B cell (primary cell): ENCODE results near the gene SLC26A3. TPM values are rescaled to one million over a fixed set of nuclear protein-coding genes. Genes with fewer than 3 reads are reported as not detected.
A peak's percentile ranks its signal among the peaks of the same experiment; 100 is the strongest.

Experiments
- ATAC-seq: fragments of 200-7000 bp; cut with Tn5 transposase; one replicate; pipeline ENCODE4 v1.10.0; 2021; ENCODE audit warnings: low read depth, mild to moderate bottlenecking, moderate number of reproducible peaks, moderate library complexity
- CTCF ChIA-PET: fragments of 350-600 bp; sonication (Branson Sonifier 250); formaldehyde crosslinking; loops from one replicate; lab custom pipeline; 2021; ENCODE audit warnings: antibody characterized with exemption, inconsistent platforms; lab: Charles Lee
- POLR2A ChIA-PET: fragments of 350-600 bp; sonication (Branson Sonifier 250); formaldehyde crosslinking; loops from one replicate; lab custom pipeline; 2021; ENCODE audit warnings: antibody characterized with exemption; lab: Charles Lee
- DNase-seq: peaks from one replicate; pipeline ENCODE4 v3.0.0; 2013
- H2AFZ ChIP-seq: 2 replicates; pipeline ENCODE4 v1.6.1; 2012; ENCODE audit warnings: mild to moderate bottlenecking, low read depth, low read length; ENCODE audit not compliant: insufficient read depth, poor library complexity, severe bottlenecking
- H3K27ac ChIP-seq, 2 donors: 1 replicate in 1 of 2; 2 replicates in 1 of 2; pipeline ENCODE4 v1.5.1; 2012 to 2013; ENCODE audit warnings: low read length in 2 of 2, mild to moderate bottlenecking in 2 of 2, moderate library complexity in 1 of 2
- H3K27me3 ChIP-seq, 4 experiments: fragments of 200-600 bp in 1 of 4; sonication (generic) in 1 of 4; replicated peaks in 1 of 4; 1 replicate in 2 of 4; 2 replicates in 2 of 4; pipeline versions ENCODE4 v1.6.1 to v1.7.0; 2013 to 2016; ENCODE audit warnings: low read length in 3 of 4, mild to moderate bottlenecking in 2 of 4, mixed read lengths in 1 of 4, moderate library complexity in 1 of 4; ENCODE audit not compliant: insufficient read depth in 4 of 4, control insufficient read depth in 3 of 4; ENCODE audit errors: control extremely low read depth in 1 of 4
- H3K36me3 ChIP-seq, 2 experiments: replicated peaks in 1 of 2; 1 replicate in 1 of 2; 2 replicates in 1 of 2; pipeline versions ENCODE4 v1.6.1 to v1.7.1; 2013; ENCODE audit warnings: low read length in 1 of 2; ENCODE audit not compliant: insufficient read depth in 2 of 2, control insufficient read depth in 1 of 2; ENCODE audit errors: control extremely low read depth in 1 of 2, extremely low read depth in 1 of 2
- H3K4me1 ChIP-seq, 2 donors: fragments of 200-600 bp in 1 of 2; sonication (generic) in 1 of 2; 1 replicate in 1 of 2; 2 replicates in 1 of 2; pipeline versions ENCODE4 v1.5.1 to v1.6.1; 2013 to 2017; ENCODE audit warnings: low read length in 2 of 2; ENCODE audit not compliant: control insufficient read depth in 2 of 2, insufficient read depth in 2 of 2
- H3K4me2 ChIP-seq: replicated peaks from 2 replicates; pipeline ENCODE3; 2012; ENCODE audit warnings: mild to moderate bottlenecking, low read depth, low read length; ENCODE audit not compliant: poor library complexity, severe bottlenecking
- H3K4me3 ChIP-seq, 5 experiments: fragments of 200-600 bp in 1 of 5; sonication (generic) in 1 of 5; 1 replicate in 3 of 5; 2 replicates in 2 of 5; pipeline versions ENCODE4 v1.5.1 to v1.7.0; 2011 to 2016; ENCODE audit warnings: low read length in 4 of 5, mild to moderate bottlenecking in 4 of 5, low read depth in 2 of 5, control low read depth in 1 of 5, moderate library complexity in 1 of 5; ENCODE audit not compliant: insufficient read depth in 1 of 5; ENCODE audit errors: control extremely low read depth in 1 of 5, extremely low read depth in 1 of 5
- H3K79me2 ChIP-seq: fragments of 200-600 bp; sonication (generic); one replicate; pipeline ENCODE4 v1.6.0; 2016; ENCODE audit warnings: low read length; ENCODE audit not compliant: control insufficient read depth, insufficient read depth
- H3K9ac ChIP-seq: fragments of 200-600 bp; sonication (generic); 2 replicates; pipeline ENCODE4 v1.6.1; 2017; ENCODE audit warnings: mild to moderate bottlenecking, low read length, moderate library complexity
- H3K9me3 ChIP-seq, 3 donors: one replicate each; pipeline versions ENCODE4 v1.6.1 to v1.7.1; 2013; ENCODE audit warnings: low read length in 2 of 3; ENCODE audit not compliant: control insufficient read depth in 2 of 3, insufficient read depth in 1 of 3; ENCODE audit errors: control extremely low read depth in 1 of 3
- H4K20me1 ChIP-seq: 2 replicates; pipeline ENCODE4 v1.6.0; 2012; ENCODE audit warnings: mild to moderate bottlenecking, low read length; ENCODE audit not compliant: insufficient read depth, control insufficient read depth, poor library complexity, severe bottlenecking
- H3K27ac Mint-ChIP-seq: one replicate; pipeline ENCODE4 v1.8.0; 2021; ENCODE audit warnings: mixed read lengths
- H3K27me3 Mint-ChIP-seq: one replicate; pipeline ENCODE4 v1.8.0; 2021; ENCODE audit warnings: mixed read lengths
- H3K4me1 Mint-ChIP-seq: one replicate; pipeline ENCODE4 v1.8.0; 2021; ENCODE audit warnings: mixed read lengths
- H3K4me3 Mint-ChIP-seq: one replicate; pipeline ENCODE4 v1.8.0; 2021; ENCODE audit warnings: mixed read lengths
- H3K9me3 Mint-ChIP-seq: one replicate; pipeline ENCODE4 v1.8.0; 2022; ENCODE audit warnings: mixed read lengths; ENCODE audit not compliant: insufficient read depth
- EZH2 ChIP-seq: IDR thresholded peaks from 2 replicates; pipeline ENCODE4 v1.6.1; 2012; ENCODE audit warnings: borderline replicate concordance, low read depth, mild to moderate bottlenecking, moderate library complexity, low read length; ENCODE audit not compliant: insufficient read depth, poor library complexity, severe bottlenecking
- WGBS: methylation state at CpG from one replicate; pipeline ENCODE4 v1.1.5; 2013; ENCODE audit warnings: missing lambda C conversion rate; ENCODE audit not compliant: insufficient coverage; 5-methylcytosine and 5-hydroxymethylcytosine counted together
- intact Hi-C: fragments of 100-400 bp; cut with micrococcal nuclease; formaldehyde crosslinking; loops from one replicate; pipeline ENCODE4 v1.10.0; 2022
- polyA plus RNA-seq: library from polyadenylated mRNA; depleted of rRNA; stranded (reverse); fragments of >200 nt; gene quantifications from 2 replicates; pipeline ENCODE4 v1.2.3, GENCODE V29; 2012
- total RNA-seq, 2 donors: library from RNA; stranded (reverse); fragments of 120-200 nt in 1 of 2; gene quantifications; 1 replicate in 1 of 2; 2 replicates in 1 of 2; pipeline versions ENCODE4 v1.2.3 to v1.2.4, GENCODE V29; 2013 to 2022
- TF ChIP-seq, protein P1 (sequence below): fragments of 200-600 bp; IDR thresholded peaks from one replicate; pipeline ENCODE4 v1.8.0; 2022; ENCODE audit warnings: antibody characterized with exemption, mild to moderate bottlenecking

Gene SLC26A3
- total and polyA plus RNA-seq, 2 donors (not counting 1 experiment from before 2014, with no cell fraction given), result not detected

DNA sequence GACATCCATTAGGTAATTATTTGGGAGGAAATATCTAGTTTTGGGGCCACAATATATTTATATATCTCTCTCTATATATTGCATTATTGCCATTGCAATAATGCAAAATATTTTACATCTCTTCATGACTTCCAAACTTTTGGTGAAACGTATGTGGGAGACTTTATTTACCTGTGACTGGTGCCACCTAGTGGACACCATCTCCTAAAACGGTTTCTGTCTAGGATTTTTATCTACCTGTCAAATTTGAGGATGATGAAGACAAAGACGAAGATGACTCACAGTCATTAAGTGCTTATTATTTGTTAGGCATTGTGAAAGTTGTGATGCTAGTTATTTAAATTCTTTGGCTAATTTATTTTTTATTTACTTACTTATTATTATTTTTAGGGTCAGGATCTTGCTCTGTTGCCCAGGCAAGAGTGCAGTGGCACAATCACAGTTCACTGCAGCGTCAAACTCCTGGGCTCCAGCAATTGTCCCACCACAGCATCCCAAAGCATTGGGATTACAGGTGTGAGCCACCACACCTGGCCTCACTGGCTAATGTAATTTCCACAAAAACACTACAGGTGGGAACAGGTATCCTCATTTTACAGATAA lies 77.8 kb downstream of the SLC26A3 start:
- no peak overlapping the region for H3K9ac ChIP-seq
- Mint-ChIP-seq H3K27ac (no peak overlapping the region), H3K4me1 (no peaks in the 10 kb centered on the region), H3K4me3 (no peak overlapping the region), H3K9me3 (no peaks in the 10 kb centered on the region), H3K27me3 (peaks cover 23% of the 10 kb centered on the region)
- H3K9me3 ChIP-seq, result no peaks in the 10 kb centered on the region
- CTCF ChIA-PET, result interaction anchor here (0.5 to 9.0 kb wide), 20 partner anchors 14 to 578 kb away, joined by 3 to 133 read pairs (median 3); partner anchors contain the start of genes BCAP29, CBLL1, COG5 and DUS4L
- H3K27ac ChIP-seq, result no peak overlapping the region
- H3K27me3 ChIP-seq, result peaks cover 0 to 6% (median 1%) of the 10 kb centered on the region in 4 experiments
- intact Hi-C loops, result loop anchor here (1.0 to 5.0 kb wide), 7 partner anchors 63 to 578 kb away; partner anchors contain the start of genes BCAP29 and SLC26A4
- no peak overlapping the region for H3K4me3 ChIP-seq
- 100% methylated on average over 1 of the region's 4 CpGs for WGBS
- POLR2A ChIA-PET, result no interaction called here
- peak; percentile 76 for DNase-seq
- no peaks in the 10 kb centered on the region for H3K79me2 ChIP-seq
- H3K4me1 ChIP-seq, result no peaks in the 10 kb centered on the region
- TF ChIP-seq, protein P1, sequence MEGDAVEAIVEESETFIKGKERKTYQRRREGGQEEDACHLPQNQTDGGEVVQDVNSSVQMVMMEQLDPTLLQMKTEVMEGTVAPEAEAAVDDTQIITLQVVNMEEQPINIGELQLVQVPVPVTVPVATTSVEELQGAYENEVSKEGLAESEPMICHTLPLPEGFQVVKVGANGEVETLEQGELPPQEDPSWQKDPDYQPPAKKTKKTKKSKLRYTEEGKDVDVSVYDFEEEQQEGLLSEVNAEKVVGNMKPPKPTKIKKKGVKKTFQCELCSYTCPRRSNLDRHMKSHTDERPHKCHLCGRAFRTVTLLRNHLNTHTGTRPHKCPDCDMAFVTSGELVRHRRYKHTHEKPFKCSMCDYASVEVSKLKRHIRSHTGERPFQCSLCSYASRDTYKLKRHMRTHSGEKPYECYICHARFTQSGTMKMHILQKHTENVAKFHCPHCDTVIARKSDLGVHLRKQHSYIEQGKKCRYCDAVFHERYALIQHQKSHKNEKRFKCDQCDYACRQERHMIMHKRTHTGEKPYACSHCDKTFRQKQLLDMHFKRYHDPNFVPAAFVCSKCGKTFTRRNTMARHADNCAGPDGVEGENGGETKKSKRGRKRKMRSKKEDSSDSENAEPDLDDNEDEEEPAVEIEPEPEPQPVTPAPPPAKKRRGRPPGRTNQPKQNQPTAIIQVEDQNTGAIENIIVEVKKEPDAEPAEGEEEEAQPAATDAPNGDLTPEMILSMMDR, result peak; percentile 87
- no peak for TF ChIP-seq EZH2
- no peak overlapping the region for H3K4me2 ChIP-seq
- no peaks in the 10 kb centered on the region for H4K20me1 ChIP-seq
- no peak overlapping the region for H2AFZ ChIP-seq
- peak; percentile 31 for ATAC-seq
- H3K36me3 ChIP-seq, result no peaks in the 10 kb centered on the region

DNA sequence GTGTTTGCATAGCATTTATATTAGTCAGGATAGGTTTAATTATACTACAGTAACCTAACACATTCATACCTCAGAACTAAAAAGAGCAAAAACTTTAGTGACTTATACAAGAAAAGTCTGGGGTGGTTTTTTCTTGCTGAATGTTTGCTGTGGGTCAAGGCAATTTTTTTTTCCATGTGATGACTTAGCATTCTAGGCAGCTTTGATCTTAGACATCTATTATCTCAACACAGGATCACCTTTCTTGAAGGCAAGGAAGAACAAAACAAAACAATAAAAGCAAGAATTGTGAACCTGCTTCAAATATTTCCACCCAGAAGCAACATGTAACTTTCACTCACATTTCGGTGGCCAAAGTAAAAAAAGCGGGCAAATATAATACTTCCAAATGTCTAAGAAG lies 79.8 kb downstream of the SLC26A3 start:
- Histone ChIP-seq H3K27me3 (peaks cover 0 to 3% (median 1%) of the 10 kb centered on the region in 4 experiments), H2AFZ (no peak overlapping the region), H3K9me3 (no peaks in the 10 kb centered on the region), H3K79me2 (no peaks in the 10 kb centered on the region), H4K20me1 (no peaks in the 10 kb centered on the region), H3K4me2 (no peak overlapping the region), H3K4me1 (no peaks in the 10 kb centered on the region), H3K36me3 (no peaks in the 10 kb centered on the region), H3K9ac (no peak overlapping the region), H3K4me3 (no peak overlapping the region), H3K27ac (no peak overlapping the region)
- H3K4me3 Mint-ChIP-seq, result no peak overlapping the region
- ChIA-PET CTCF (interaction anchor here (0.5 to 9.0 kb wide), 8 partner anchors 12 to 576 kb away, joined by 3 to 133 read pairs (median 4); partner anchors contain the start of gene CBLL1), POLR2A (no interaction called here)
- H3K27ac Mint-ChIP-seq, result no peak overlapping the region
- peaks cover 20% of the 10 kb centered on the region for H3K27me3 Mint-ChIP-seq
- H3K9me3 Mint-ChIP-seq, result no peaks in the 10 kb centered on the region
- WGBS, result no CpG with 5 or more reads among the region's 2 CpGs
- intact Hi-C loops, result no loop called here
- TF ChIP-seq EZH2, result no peak
- TF ChIP-seq, protein P1, result no peak
- DNase-seq, result no peak
- no peaks in the 10 kb centered on the region for H3K4me1 Mint-ChIP-seq
- no peak for ATAC-seq
